ENCODE results near the gene C1orf35. TPM values are rescaled to one million over a fixed set of nuclear protein-coding genes. Genes with fewer than 3 reads are reported as not detected.

The C1orf35 gene
- total RNA-seq, 6 experiments from 2014 or later = 3.4 to 6.3 (median 5.2) TPM

- ATAC-seq = peak in 1 of 4 donors; percentile 24
- 0% methylated on average over 3 of the region's 3 CpGs for WGBS (ENCODE audit: insufficient coverage, low coverage, low lambda C conversion rate, missing lambda C conversion rate)
- H3K27me3 ChIP-seq = no peaks in the 10 kb centered on the region
- TF ChIP-seq POLR2A (IDR thresholded peaks at IDR 0.05) (no peak), CTCF (IDR thresholded peaks at IDR 0.05) (no peak)
- peaks cover 0 to 64% (median 30%) of the 10 kb centered on the region in 4 donors for H3K4me1 ChIP-seq
- peak overlapping the region; percentile 100 for H3K27ac ChIP-seq
- intact Hi-C loops (cut with DNase I) = no loop called here
- peaks cover 0 to 3% (median 0%) of the 10 kb centered on the region in 4 donors for H3K36me3 ChIP-seq
- H3K4me3 ChIP-seq = peak overlapping the region; percentile 82 to 99 (median 98)
- peak in 1 of 3 donors; percentile 5 for DNase-seq
- H3K9me3 ChIP-seq = no peaks in the 10 kb centered on the region
These were observed 18.8 kb downstream of the C1orf35 start for GRCh38 chr1:228084325-228084724.

GRCh38 chr1:228083871-228084278 lies 19.2 kb downstream of the C1orf35 start:
- Histone ChIP-seq H3K36me3 (peaks cover 0 to 3% (median 0%) of the 10 kb centered on the region in 4 donors), H3K4me1 (peaks cover 0 to 60% (median 27%) of the 10 kb centered on the region in 4 donors), H3K4me3 (peak overlapping the region; percentile 82 to 99 (median 98)), H3K27ac (peak overlapping the region; percentile 100), H3K27me3 (no peaks in the 10 kb centered on the region), H3K9me3 (no peaks in the 10 kb centered on the region)
- DNase-seq = peak in 2 of 3 donors; percentile 39 to 61
- WGBS (ENCODE audit: insufficient coverage, low coverage, low lambda C conversion rate, missing lambda C conversion rate) = 0% methylated on average over 9 of the region's 17 CpGs
- intact Hi-C loops (cut with DNase I) = no loop called here
- TF ChIP-seq POLR2A (IDR thresholded peaks at IDR 0.05) (no peak), CTCF (IDR thresholded peaks at IDR 0.05) (no peak)
- ATAC-seq = peak; percentile 0 to 10 (median 5)

GRCh38 chr1:228082918-228083870 lies 19.9 kb downstream of the C1orf35 start:
- Histone ChIP-seq H3K27ac (peak overlapping the region; percentile 100), H3K4me3 (peak overlapping the region; percentile 82 to 99 (median 98)), H3K9me3 (no peaks in the 10 kb centered on the region), H3K4me1 (peaks cover 0 to 53% (median 24%) of the 10 kb centered on the region in 4 donors), H3K27me3 (no peaks in the 10 kb centered on the region), H3K36me3 (no peaks in the 10 kb centered on the region)
- under 1% methylated on average over 36 of the region's 79 CpGs for WGBS (ENCODE audit: insufficient coverage, low coverage, low lambda C conversion rate, missing lambda C conversion rate)
- peak; percentile 71 to 80 (median 77) for DNase-seq
- intact Hi-C loops (cut with DNase I) = no loop called here
- no peak for TF ChIP-seq CTCF (IDR thresholded peaks at IDR 0.05)
- TF ChIP-seq POLR2A (IDR thresholded peaks at IDR 0.05) = peak; percentile 46
- ATAC-seq = peak; percentile 13 to 54 (median 30)

GRCh38 chr1:228082214-228082917 lies 20.8 kb downstream of the C1orf35 start, which contains the start of gene ARF1:
TSS of gene ARF1 (plus strand) at chr1:228082708. CDS start at chr1:228097115, 14,407 bp downstream.
- H3K36me3 ChIP-seq = no peaks in the 10 kb centered on the region
- H3K4me1 ChIP-seq = peaks cover 0 to 45% (median 20%) of the 10 kb centered on the region in 4 donors
- no CpG with 5 or more reads among the region's 87 CpGs for WGBS (ENCODE audit: insufficient coverage, low coverage, low lambda C conversion rate, missing lambda C conversion rate)
- TF ChIP-seq CTCF (IDR thresholded peaks at IDR 0.05) (peak in 2 of 4 donors; percentile 18 to 43), POLR2A (IDR thresholded peaks at IDR 0.05) (peak; percentile 88)
- peak within 1 kb of the TSS; percentile 82 to 99 (median 98) for H3K4me3 ChIP-seq
- H3K27me3 ChIP-seq = no peaks in the 10 kb centered on the region
- H3K9me3 ChIP-seq = no peaks in the 10 kb centered on the region
- peak; percentile 89 to 95 (median 92) for ATAC-seq
- peak within 1 kb of the TSS; percentile 100 for H3K27ac ChIP-seq
- peak; percentile 94 to 95 (median 95) for DNase-seq
- intact Hi-C loops (cut with DNase I) = no loop called here
